H1 (cell line): ENCODE measurements around the gene RCOR2.

Experiments
- ATF2 ChIP-seq: IDR thresholded peaks from 2 replicates; pipeline ENCODE4 v1.6.1; 2012; ENCODE audit warnings: low read length, inconsistent platforms
- CTCF ChIP-seq, 3 experiments: IDR thresholded peaks; 1 replicate in 2 of 3; 2 replicates in 1 of 3; pipeline versions ENCODE4 v1.5.1 to v1.6.1; 2011; ENCODE audit warnings: low read length in 3 of 3, mild to moderate bottlenecking in 3 of 3, inconsistent platforms in 2 of 3, low read depth in 1 of 3, moderate library complexity in 1 of 3; ENCODE audit not compliant: insufficient read depth in 1 of 3; ENCODE audit errors: control extremely low read depth in 1 of 3
- EZH2 ChIP-seq: fragments of 200-600 bp; sonication (generic); IDR thresholded peaks from 2 replicates; pipeline ENCODE4 v1.7.1; 2012; ENCODE audit warnings: low read depth, mild to moderate bottlenecking, moderate library complexity, low read length, inconsistent platforms; ENCODE audit not compliant: severe bottlenecking
- MAX ChIP-seq: IDR thresholded peaks from 2 replicates; pipeline ENCODE4 v1.6.1; 2012; ENCODE audit warnings: inconsistent platforms
- PHF8 ChIP-seq: fragments of 200-600 bp; sonication (generic); conservative IDR thresholded peaks from 2 replicates; pipeline ENCODE4 v1.7.1; 2012; ENCODE audit warnings: low read depth, mild to moderate bottlenecking, inconsistent platforms, low read length, moderate library complexity
- POLR2A ChIP-seq, 2 experiments: IDR thresholded peaks; 1 replicate in 1 of 2; 2 replicates in 1 of 2; pipeline ENCODE4 v1.6.1; 2011; ENCODE audit warnings: low read depth in 2 of 2, low read length in 2 of 2, mild to moderate bottlenecking in 2 of 2; ENCODE audit errors: control extremely low read depth in 1 of 2
- RAD21 ChIP-seq, 2 experiments: IDR thresholded peaks in 1 of 2; conservative IDR thresholded peaks in 1 of 2; 2 replicates each; pipeline ENCODE4 v1.6.1; 2011; ENCODE audit warnings: low read depth in 2 of 2, low read length in 2 of 2, improper control_type of control experiment in 1 of 2, inconsistent platforms in 1 of 2, mild to moderate bottlenecking in 1 of 2, moderate library complexity in 1 of 2
- RFX5 ChIP-seq: IDR thresholded peaks from 2 replicates; pipeline ENCODE4 v1.6.1; 2011; ENCODE audit warnings: low read depth, low read length, improper control_type of control experiment, borderline replicate concordance
- RXRA ChIP-seq: IDR thresholded peaks from 2 replicates; pipeline ENCODE4 v1.6.1; 2011; ENCODE audit warnings: low read depth, mild to moderate bottlenecking, low read length, moderate library complexity; ENCODE audit not compliant: insufficient read depth
- SIN3A ChIP-seq, 2 experiments: IDR thresholded peaks in 1 of 2; conservative IDR thresholded peaks in 1 of 2; 2 replicates each; pipeline ENCODE4 v1.6.1; 2011 to 2012; ENCODE audit warnings: low read length in 2 of 2, improper control_type of control experiment in 1 of 2, low read depth in 1 of 2, mild to moderate bottlenecking in 1 of 2
- SIRT6 ChIP-seq: IDR thresholded peaks from one replicate; pipeline ENCODE4 v1.7.1; 2012; ENCODE audit warnings: low read length, inconsistent platforms
- TAF1 ChIP-seq: IDR thresholded peaks from 2 replicates; pipeline ENCODE4 v1.6.1; 2011; ENCODE audit warnings: mild to moderate bottlenecking, low read depth, low read length
- USF2 ChIP-seq: IDR thresholded peaks from 2 replicates; pipeline ENCODE4 v1.6.1; 2011; ENCODE audit warnings: low read length, improper control_type of control experiment

- TF ChIP-seq POLR2A (IDR thresholded peaks at IDR 0.05; ENCODE audit: control extremely low read depth in 1 of 2, low read depth in 2 of 2, low read length in 2 of 2) (no peak), CTCF (IDR thresholded peaks at IDR 0.05; ENCODE audit: control extremely low read depth in 1 of 3, insufficient read depth in 1 of 3, low read depth in 1 of 3, low read length in 3 of 3) (no peak), EZH2 (no peak), USF2 (no peak), ATF2 (no peak), PHF8 (no peak), RAD21 (IDR thresholded peaks at IDR 0.05 in 1 of 2, conservative IDR thresholded peaks at IDR 0.05 in 1 of 2; ENCODE audit: low read depth in 2 of 2, low read length in 2 of 2) (no peak), TAF1 (no peak), SIRT6 (no peak), MAX (no peak), RFX5 (no peak), RXRA (no peak), SIN3A (conservative IDR thresholded peaks at IDR 0.05 in 1 of 2, IDR thresholded peaks at IDR 0.05 in 1 of 2; ENCODE audit: low read depth in 1 of 2, low read length in 2 of 2) (no peak)
Measured at GRCh38 chr11:63896071-63896470, 20.9 kb downstream of the RCOR2 start.
